ENCODE data around the gene ARHGEF2.

GRCh38 chr1:156001021-156001661, 22.8 kb upstream of the ARHGEF2 start:
- TF ChIP-seq POLR2AphosphoS5 (IDR thresholded peaks at IDR 0.05; ENCODE audit: low read depth) (no peak), CTCF (IDR thresholded peaks at IDR 0.05; ENCODE audit: insufficient read depth, low read length) (no peak), GABPA (IDR thresholded peaks at IDR 0.05; ENCODE audit: low read depth) (no peak)
